H9 (cell line): ENCODE data around the gene PJA1. TPM values are rescaled to one million over a fixed set of nuclear protein-coding genes. Genes with fewer than 3 reads are reported as not detected.

Experiments
- DNase-seq: peaks from one replicate; pipeline ENCODE4 v3.0.0-alpha.2; 2017
- H2AFZ ChIP-seq: one replicate; pipeline ENCODE4 v1.6.1; 2013; ENCODE audit warnings: mild to moderate bottlenecking, low read length, control low read depth, moderate library complexity
- H2AK5ac ChIP-seq: 2 replicates; pipeline ENCODE4 v1.6.1; 2013; ENCODE audit warnings: low read length, control low read depth, mixed read lengths; ENCODE audit not compliant: insufficient read length
- H2BK120ac ChIP-seq: one replicate; pipeline ENCODE4 v1.6.1; 2013; ENCODE audit warnings: low read depth, mild to moderate bottlenecking, low read length, control low read depth, inconsistent platforms; ENCODE audit not compliant: poor library complexity, severe bottlenecking
- H2BK12ac ChIP-seq: 2 replicates; pipeline ENCODE4 v1.6.1; 2013; ENCODE audit warnings: low read length, control low read depth, mixed read lengths, low read depth; ENCODE audit not compliant: insufficient read length
- H2BK15ac ChIP-seq: 2 replicates; pipeline ENCODE4 v1.6.1; 2013; ENCODE audit warnings: low read depth, low read length, control low read depth
- H2BK20ac ChIP-seq: one replicate; pipeline ENCODE4 v1.6.1; 2013; ENCODE audit warnings: low read depth, mild to moderate bottlenecking, low read length, control low read depth, inconsistent platforms; ENCODE audit not compliant: poor library complexity, severe bottlenecking
- H2BK5ac ChIP-seq: 2 replicates; pipeline ENCODE4 v1.6.1; 2013; ENCODE audit warnings: low read length, control low read depth, mixed read lengths; ENCODE audit not compliant: insufficient read length
- H3K14ac ChIP-seq: 2 replicates; pipeline ENCODE4 v1.6.1; 2013; ENCODE audit warnings: low read length, control low read depth; ENCODE audit not compliant: insufficient read depth
- H3K18ac ChIP-seq: 2 replicates; pipeline ENCODE4 v1.6.1; 2013; ENCODE audit warnings: low read depth, mild to moderate bottlenecking, mixed read lengths, low read length, control low read depth; ENCODE audit not compliant: insufficient read length
- H3K23ac ChIP-seq: 2 replicates; pipeline ENCODE4 v1.6.1; 2013; ENCODE audit warnings: low read length, control low read depth, mixed read lengths, low read depth; ENCODE audit not compliant: insufficient read length
- H3K23me2 ChIP-seq: 2 replicates; pipeline ENCODE4 v1.6.1; 2013; ENCODE audit warnings: low read depth, mild to moderate bottlenecking, mixed read lengths, low read length, control low read depth; ENCODE audit not compliant: insufficient read length, poor library complexity, severe bottlenecking
- H3K27ac ChIP-seq: 2 replicates; pipeline ENCODE4 v1.5.1; 2013; ENCODE audit warnings: low read length, control low read depth, mixed read lengths, low read depth; ENCODE audit not compliant: insufficient read length
- H3K27me3 ChIP-seq: 2 replicates; pipeline ENCODE4 v1.6.1; 2013; ENCODE audit warnings: low read length, control low read depth, inconsistent platforms; ENCODE audit not compliant: insufficient read depth
- H3K4ac ChIP-seq: 2 replicates; pipeline ENCODE4 v1.6.1; 2013; ENCODE audit warnings: low read depth, mild to moderate bottlenecking, control low read depth, inconsistent platforms, low read length, moderate library complexity
- H3K4me1 ChIP-seq: 2 replicates; pipeline ENCODE4 v1.6.1; 2013; ENCODE audit warnings: low read length, control low read depth, inconsistent platforms; ENCODE audit not compliant: insufficient read depth
- H3K4me2 ChIP-seq: 2 replicates; pipeline ENCODE4 v1.6.1; 2013; ENCODE audit warnings: low read length, control low read depth, mixed read lengths; ENCODE audit not compliant: insufficient read length, insufficient read depth
- H3K56ac ChIP-seq: 2 replicates; pipeline ENCODE4 v1.6.1; 2013; ENCODE audit warnings: low read depth, mild to moderate bottlenecking, mixed read lengths, low read length, control low read depth; ENCODE audit not compliant: insufficient read length
- H3K79me1 ChIP-seq: 2 replicates; pipeline ENCODE4 v1.6.1; 2013; ENCODE audit warnings: low read depth, mild to moderate bottlenecking, moderate library complexity, low read length, control low read depth, inconsistent platforms; ENCODE audit not compliant: insufficient read depth, poor library complexity, severe bottlenecking
- H3K79me2 ChIP-seq: 2 replicates; pipeline ENCODE4 v1.6.1; 2013; ENCODE audit warnings: low read length, control low read depth, inconsistent platforms; ENCODE audit not compliant: insufficient read depth
- H3K9ac ChIP-seq: 2 replicates; pipeline ENCODE4 v1.6.1; 2013; ENCODE audit warnings: low read length, control low read depth, mixed read lengths; ENCODE audit not compliant: insufficient read length; ENCODE audit errors: extremely low read depth
- H3K9me3 ChIP-seq: one replicate; pipeline ENCODE4 v1.6.1; 2013; ENCODE audit warnings: low read depth, low read length, inconsistent platforms; ENCODE audit not compliant: control insufficient read depth
- H3T11ph ChIP-seq: one replicate; pipeline ENCODE4 v1.6.1; 2013; ENCODE audit warnings: mild to moderate bottlenecking, low read length, control low read depth, inconsistent platforms
- H4K20me1 ChIP-seq: one replicate; pipeline ENCODE4 v1.6.1; 2013; ENCODE audit not compliant: control insufficient read depth, insufficient read length, insufficient read depth
- H4K5ac ChIP-seq: 2 replicates; pipeline ENCODE4 v1.6.1; 2013; ENCODE audit warnings: low read depth, mild to moderate bottlenecking, mixed read lengths, low read length, control low read depth; ENCODE audit not compliant: insufficient read length
- H4K8ac ChIP-seq: replicated peaks from 2 replicates; pipeline ENCODE4 v1.6.1; 2013; ENCODE audit warnings: low read length, control low read depth, mixed read lengths, low read depth; ENCODE audit not compliant: insufficient read length
- H4K91ac ChIP-seq: 2 replicates; pipeline ENCODE4 v1.6.1; 2013; ENCODE audit warnings: low read depth, mild to moderate bottlenecking, moderate library complexity, mixed read lengths, low read length, control low read depth; ENCODE audit not compliant: insufficient read length
- H3K27ac Mint-ChIP-seq, 3 experiments: 2 replicates in 2 of 3; 3 replicates in 1 of 3; pipeline ENCODE4 v1.8.0; 2020 to 2021; ENCODE audit warnings: mixed read lengths in 3 of 3, mild to moderate bottlenecking in 1 of 3, moderate library complexity in 1 of 3
- H3K27me3 Mint-ChIP-seq: 2 replicates; pipeline ENCODE4 v1.8.0; 2021; ENCODE audit warnings: low read depth, mild to moderate bottlenecking, moderate library complexity, mixed read lengths
- H3K36me3 Mint-ChIP-seq, 3 experiments: 2 replicates in 2 of 3; 3 replicates in 1 of 3; pipeline ENCODE4 v1.8.0; 2020 to 2021; ENCODE audit warnings: low read depth in 3 of 3, mixed read lengths in 3 of 3; ENCODE audit not compliant: insufficient read depth in 1 of 3
- H3K4me1 Mint-ChIP-seq, 2 experiments: 2 replicates each; pipeline ENCODE4 v1.8.0; 2020; ENCODE audit warnings: mixed read lengths in 2 of 2
- H3K4me3 Mint-ChIP-seq, 2 experiments: 2 replicates in 1 of 2; 3 replicates in 1 of 2; pipeline ENCODE4 v1.8.0; 2020 to 2021; ENCODE audit warnings: mild to moderate bottlenecking in 2 of 2, mixed read lengths in 2 of 2, moderate library complexity in 1 of 2
- H3K9me3 Mint-ChIP-seq, 2 experiments: 2 replicates in 1 of 2; 3 replicates in 1 of 2; pipeline ENCODE4 v1.8.0; 2020; ENCODE audit warnings: mild to moderate bottlenecking in 2 of 2, mixed read lengths in 2 of 2, moderate library complexity in 1 of 2
- WGBS: extraction: QIAGEN DNeasy Blood & Tissue Kit; methylation state at CpG from one replicate; pipeline ENCODE4 v1.1.7; 2013; ENCODE audit warnings: missing lambda C conversion rate, low lambda C conversion rate, mixed read lengths; ENCODE audit not compliant: insufficient read length; ENCODE audit errors: extremely low coverage; 5-methylcytosine and 5-hydroxymethylcytosine counted together
- total RNA-seq: library from RNA; stranded (reverse); gene quantifications from 2 replicates; pipeline ENCODE4 v1.2.1, GENCODE V29; 2021
- TF ChIP-seq, protein P1 (sequence below): fragments of 200-600 bp; sonication (generic); conservative IDR thresholded peaks from 3 replicates; pipeline ENCODE4 v1.8.0; 2021; ENCODE audit warnings: antibody characterized with exemption, mild to moderate bottlenecking

PJA1 gene
- total RNA-seq, 1 experiment from 2014 or later: 41.4 TPM

DNA sequence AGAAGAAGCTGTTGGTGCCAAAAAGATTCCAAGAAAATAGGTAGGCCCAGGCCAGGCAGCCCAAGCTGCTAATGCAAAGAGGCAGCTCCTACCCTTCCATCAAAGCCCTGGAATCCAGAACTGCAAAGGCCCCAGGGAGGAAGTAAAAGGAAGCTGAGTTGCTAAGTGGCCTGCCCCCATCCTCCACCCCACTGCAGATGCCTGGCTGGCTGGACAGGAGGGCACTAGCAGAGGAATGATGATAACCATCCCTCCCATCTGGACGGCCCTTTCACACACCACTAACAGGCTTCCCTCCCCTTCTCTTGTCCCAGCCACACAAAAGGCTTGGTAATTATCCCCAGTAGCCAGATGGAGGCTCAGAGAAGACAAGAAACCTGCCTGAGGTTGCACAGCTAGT, 32.4 kb upstream of the PJA1 start:
- Histone ChIP-seq H2AFZ (no peak overlapping the region), H3K14ac (no peak overlapping the region), H2AK5ac (no peak overlapping the region), H2BK5ac (no peak overlapping the region), H2BK15ac (no peak overlapping the region), H3K4me1 (no peaks in the 10 kb centered on the region), H3K79me2 (no peaks in the 10 kb centered on the region), H3K27ac (no peak overlapping the region), H3K9me3 (no peaks in the 10 kb centered on the region), H3T11ph (no peak overlapping the region), H3K27me3 (no peaks in the 10 kb centered on the region), H4K91ac (no peak overlapping the region), H4K20me1 (no peaks in the 10 kb centered on the region), H3K23ac (no peak overlapping the region), H4K8ac (no peak overlapping the region), H2BK120ac (no peak overlapping the region), H3K56ac (no peak overlapping the region), H3K4me2 (no peak overlapping the region), H3K4ac (no peak overlapping the region), H2BK20ac (no peak overlapping the region), H3K18ac (no peak overlapping the region), H3K9ac (no peak overlapping the region), H3K23me2 (no peaks in the 10 kb centered on the region), H3K79me1 (no peaks in the 10 kb centered on the region), H2BK12ac (no peak overlapping the region), H4K5ac (no peak overlapping the region)
- no CpG with 5 or more reads among the region's 1 CpG for WGBS
- H3K36me3 Mint-ChIP-seq: no peaks in the 10 kb centered on the region
- peaks cover 73 to 79% of the 10 kb centered on the region in 2 experiments for H3K9me3 Mint-ChIP-seq
- H3K27me3 Mint-ChIP-seq: peaks cover 16% of the 10 kb centered on the region
- H3K4me3 Mint-ChIP-seq: no peak overlapping the region
- DNase-seq: no peak
- TF ChIP-seq, protein P1, sequence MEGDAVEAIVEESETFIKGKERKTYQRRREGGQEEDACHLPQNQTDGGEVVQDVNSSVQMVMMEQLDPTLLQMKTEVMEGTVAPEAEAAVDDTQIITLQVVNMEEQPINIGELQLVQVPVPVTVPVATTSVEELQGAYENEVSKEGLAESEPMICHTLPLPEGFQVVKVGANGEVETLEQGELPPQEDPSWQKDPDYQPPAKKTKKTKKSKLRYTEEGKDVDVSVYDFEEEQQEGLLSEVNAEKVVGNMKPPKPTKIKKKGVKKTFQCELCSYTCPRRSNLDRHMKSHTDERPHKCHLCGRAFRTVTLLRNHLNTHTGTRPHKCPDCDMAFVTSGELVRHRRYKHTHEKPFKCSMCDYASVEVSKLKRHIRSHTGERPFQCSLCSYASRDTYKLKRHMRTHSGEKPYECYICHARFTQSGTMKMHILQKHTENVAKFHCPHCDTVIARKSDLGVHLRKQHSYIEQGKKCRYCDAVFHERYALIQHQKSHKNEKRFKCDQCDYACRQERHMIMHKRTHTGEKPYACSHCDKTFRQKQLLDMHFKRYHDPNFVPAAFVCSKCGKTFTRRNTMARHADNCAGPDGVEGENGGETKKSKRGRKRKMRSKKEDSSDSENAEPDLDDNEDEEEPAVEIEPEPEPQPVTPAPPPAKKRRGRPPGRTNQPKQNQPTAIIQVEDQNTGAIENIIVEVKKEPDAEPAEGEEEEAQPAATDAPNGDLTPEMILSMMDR: no peak
- no peak overlapping the region for H3K27ac Mint-ChIP-seq
- H3K4me1 Mint-ChIP-seq: no peaks in the 10 kb centered on the region
